ENCODE data around the gene KATNAL2.

GRCh38 chr18:46958209-46958608, 40.8 kb downstream of the KATNAL2 start:
- TF ChIP-seq NR3C1 (IDR thresholded peaks at IDR 0.05) (no peak), CHD2 (IDR thresholded peaks at IDR 0.05; ENCODE audit: low read length, partially characterized antibody) (no peak), KDM1A (IDR thresholded peaks at IDR 0.05; ENCODE audit: low read depth) (no peak), POLR2A (IDR thresholded peaks at IDR 0.05; ENCODE audit: low read length) (no peak), CTCF (IDR thresholded peaks at IDR 0.05) (no peak), BCL3 (IDR thresholded peaks at IDR 0.05) (no peak)

Data from A549 (cell line).